Islet of Langerhans (tissue), 1 donor: Measurements from ENCODE around the gene UTF1.
"Not testable (repeated sequence)": the region's sequence is repeated elsewhere in the genome, so short reads cannot be mapped to it uniquely, and the experiment has no call there.

ENCODE experiments used
- FAIRE-seq: peaks from one replicate; lab custom pipeline; 2011; peaks lifted over from hg19 to GRCh38; lab: Jason Lieb, UNC

Gene UTF1

DNA sequence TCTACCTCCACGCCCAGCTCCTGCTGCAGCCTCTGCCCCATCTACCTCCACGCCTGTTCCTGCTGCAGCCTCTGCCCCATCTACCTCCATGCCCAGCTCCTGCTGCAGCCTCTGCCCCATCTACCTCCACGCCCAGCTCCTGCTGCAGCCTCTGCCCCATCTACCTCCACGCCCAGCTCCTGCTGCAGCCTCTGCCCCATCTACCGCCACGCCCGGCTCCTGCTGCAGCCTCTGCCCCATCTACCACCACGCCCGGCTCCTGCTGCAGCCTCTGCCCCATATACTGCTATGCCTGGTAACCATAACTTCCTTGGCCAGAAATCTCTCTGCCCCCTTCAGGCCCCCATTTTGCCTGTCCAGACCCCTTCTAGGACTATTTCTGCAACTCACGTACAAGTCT lies 35.0 kb downstream of the UTF1 start:
- FAIRE-seq: not testable (repeated sequence)

DNA sequence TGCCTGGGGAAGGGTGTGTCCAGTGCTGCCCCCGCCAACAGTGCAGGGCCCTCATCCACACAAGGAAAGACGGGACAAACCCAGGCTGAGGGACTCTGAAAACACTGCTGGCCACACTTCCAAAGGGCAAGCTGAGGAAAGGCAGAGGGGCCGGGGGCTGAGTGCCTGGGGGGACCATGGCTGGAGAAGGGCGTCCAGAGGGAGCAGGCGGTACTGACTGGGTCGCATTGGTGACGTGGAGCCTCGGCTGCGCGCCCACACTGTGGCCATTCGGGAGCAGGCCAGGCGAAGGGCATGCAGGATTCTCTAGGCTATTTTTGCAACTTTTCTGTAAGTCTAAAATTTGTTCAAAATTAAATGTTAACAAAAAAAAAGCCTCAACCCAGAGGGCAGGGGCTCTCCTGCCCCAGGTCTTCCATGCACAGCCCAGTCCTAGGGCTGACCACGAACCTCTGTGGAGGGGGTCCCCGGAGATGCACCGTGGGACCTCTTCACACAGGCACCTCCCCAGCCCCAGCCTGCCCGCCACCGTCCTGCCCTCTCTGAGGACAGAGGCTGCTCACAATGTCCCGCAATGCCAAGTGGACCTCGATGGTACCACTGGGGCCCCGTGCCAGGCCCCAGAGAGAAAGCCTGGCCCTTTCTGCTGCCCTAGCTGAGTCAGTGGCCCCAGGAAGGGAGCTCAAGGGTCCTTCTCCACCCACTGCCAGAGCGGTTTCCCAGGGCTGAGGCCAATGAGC lies 36.2 kb downstream of the UTF1 start:
- FAIRE-seq: no peak

DNA sequence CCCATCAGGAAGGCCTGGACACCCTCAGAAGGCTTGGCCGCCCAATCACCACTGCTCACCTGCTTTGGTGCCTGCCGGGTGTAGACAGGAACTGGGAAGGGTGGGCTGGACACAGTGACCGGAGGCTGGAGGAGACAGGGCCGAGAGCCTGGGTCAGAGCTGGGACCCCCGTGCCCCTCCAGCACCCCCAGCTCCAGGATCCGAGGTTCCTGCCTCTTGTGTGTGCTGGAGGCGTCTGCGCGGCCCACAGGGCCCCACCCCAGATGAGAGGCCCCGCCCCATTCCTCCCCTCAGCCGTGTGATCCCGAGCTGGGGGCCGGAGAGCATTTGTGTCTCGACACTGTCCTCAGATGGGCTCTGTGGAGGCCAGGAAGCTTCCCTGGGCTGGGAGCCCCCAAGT lies 37.3 kb downstream of the UTF1 start:
- no peak for FAIRE-seq

GRCh38 chr10:133267829-133268228 lies 37.8 kb downstream of the UTF1 start:
- no peak for FAIRE-seq

- FAIRE-seq: no peak
Observed at GRCh38 chr10:133268532-133268931, 38.5 kb downstream of the UTF1 start.

- no peak for FAIRE-seq
Observed at GRCh38 chr10:133269367-133269766, 39.4 kb downstream of the UTF1 start.

DNA sequence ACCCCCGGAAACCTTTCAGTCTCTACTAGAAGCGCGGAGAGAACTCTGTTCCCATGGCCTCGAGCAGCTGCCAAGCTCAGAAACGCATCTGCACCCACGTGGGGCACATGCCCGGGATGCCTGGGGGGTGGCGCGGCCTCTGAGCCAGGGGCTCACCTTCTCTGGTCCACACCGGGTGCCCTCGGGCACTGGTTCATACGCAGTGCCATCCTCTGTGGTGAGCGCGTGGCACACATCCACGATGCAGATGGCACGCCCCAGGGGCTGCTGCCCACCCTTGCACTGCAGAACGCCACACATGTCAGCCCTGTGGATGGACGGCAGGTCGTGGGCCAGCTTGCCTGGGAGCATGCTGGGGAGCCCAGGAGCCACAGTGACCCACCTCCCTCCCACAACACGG lies 40.2 kb downstream of the UTF1 start:
- no peak for FAIRE-seq

- no peak for FAIRE-seq
Observed at GRCh38 chr10:133270773-133271297, 40.8 kb downstream of the UTF1 start.

DNA sequence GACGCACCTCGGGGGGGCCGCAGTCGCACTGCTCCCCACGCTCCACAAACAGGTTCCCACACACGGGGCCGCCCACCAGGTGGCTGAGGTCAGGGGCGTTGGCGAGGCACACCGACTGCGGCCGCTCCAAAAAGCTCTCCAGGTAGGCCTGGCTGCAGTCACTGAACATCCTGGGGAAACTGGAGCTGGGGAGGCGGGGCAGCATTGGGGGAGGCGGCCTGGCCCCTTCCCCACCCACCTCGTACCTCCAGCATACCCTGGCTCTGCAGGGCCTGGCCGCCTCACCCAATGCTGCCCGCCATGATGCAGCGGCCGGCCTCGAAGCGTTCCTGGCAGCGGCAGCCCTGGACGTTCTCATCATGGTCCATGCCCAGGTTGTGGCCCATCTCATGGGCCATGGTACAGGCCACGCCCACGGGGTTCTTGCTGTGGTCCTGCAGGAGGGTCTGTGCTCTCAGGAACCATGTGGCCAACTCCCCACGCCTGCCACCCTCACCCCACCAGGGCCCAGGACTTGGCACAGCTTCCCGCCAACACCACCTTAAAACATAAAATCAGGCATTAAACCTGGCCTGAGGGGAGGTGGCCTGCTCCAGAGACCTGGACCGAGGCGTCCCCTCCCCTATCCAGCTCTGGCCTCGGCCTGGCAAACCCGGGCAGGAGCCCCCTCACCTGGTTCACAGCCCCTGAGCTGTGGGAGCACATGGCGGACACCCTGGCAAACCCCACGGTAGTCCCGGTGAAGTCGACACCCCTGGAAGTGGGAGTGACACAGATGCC lies 41.7 kb downstream of the UTF1 start:
- FAIRE-seq: no peak

GRCh38 chr10:133272301-133272963 lies 42.4 kb downstream of the UTF1 start:
- FAIRE-seq: no peak

DNA sequence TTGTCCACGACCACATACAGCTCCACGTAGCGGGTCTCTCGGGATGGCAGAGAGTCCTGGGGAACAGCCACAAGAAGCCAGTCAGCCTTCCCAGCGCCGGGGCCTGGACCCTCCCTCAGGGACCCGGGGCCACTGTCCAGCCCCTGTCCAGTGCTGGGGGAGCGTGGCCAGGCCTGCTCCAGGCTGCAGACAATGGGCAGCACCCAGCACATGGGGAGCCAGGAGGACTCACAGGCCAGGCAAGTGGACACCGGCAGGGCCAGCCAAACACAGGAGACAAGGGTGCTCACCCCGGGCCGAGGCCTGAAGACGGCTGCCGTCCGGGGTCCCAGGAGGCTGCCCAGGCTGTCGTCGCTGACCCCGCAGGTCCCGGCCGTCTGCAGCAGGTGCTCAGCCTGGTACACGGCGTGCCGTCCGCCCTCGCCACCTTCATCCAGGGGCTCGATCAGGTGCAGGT lies 43.0 kb downstream of the UTF1 start:
- no peak for FAIRE-seq

- no peak for FAIRE-seq
Observed at GRCh38 chr10:133273534-133274143, 43.6 kb downstream of the UTF1 start.

- FAIRE-seq: no peak
Observed at GRCh38 chr10:133274751-133275683, 45.0 kb downstream of the UTF1 start.

GRCh38 chr10:133275684-133276092 lies 45.7 kb downstream of the UTF1 start:
- FAIRE-seq: no peak

DNA sequence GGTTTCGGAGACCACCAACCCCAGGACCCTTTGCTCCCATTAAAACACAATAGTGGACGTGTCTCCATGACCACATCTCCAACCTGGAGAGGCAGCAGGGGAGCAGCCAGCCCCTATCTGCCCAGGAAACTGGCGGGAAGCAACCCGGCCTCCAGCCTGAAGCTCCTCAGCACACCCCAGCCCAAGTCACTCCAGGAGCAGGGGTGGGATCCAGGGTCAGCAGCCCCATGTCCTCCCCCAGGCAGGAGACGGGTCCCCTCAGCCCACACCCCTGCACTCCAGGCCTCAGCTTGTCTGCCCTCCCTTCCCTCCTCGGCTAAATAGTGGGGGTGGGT lies 46.0 kb downstream of the UTF1 start:
- FAIRE-seq: no peak

GRCh38 chr10:133276435-133277201 lies 46.6 kb downstream of the UTF1 start, which contains the start of gene ADAM8:
TSS of gene ADAM8 (minus strand) at chr10:133276868. CDS start at chr10:133276817, 51 bp downstream.
- FAIRE-seq: no peak

DNA sequence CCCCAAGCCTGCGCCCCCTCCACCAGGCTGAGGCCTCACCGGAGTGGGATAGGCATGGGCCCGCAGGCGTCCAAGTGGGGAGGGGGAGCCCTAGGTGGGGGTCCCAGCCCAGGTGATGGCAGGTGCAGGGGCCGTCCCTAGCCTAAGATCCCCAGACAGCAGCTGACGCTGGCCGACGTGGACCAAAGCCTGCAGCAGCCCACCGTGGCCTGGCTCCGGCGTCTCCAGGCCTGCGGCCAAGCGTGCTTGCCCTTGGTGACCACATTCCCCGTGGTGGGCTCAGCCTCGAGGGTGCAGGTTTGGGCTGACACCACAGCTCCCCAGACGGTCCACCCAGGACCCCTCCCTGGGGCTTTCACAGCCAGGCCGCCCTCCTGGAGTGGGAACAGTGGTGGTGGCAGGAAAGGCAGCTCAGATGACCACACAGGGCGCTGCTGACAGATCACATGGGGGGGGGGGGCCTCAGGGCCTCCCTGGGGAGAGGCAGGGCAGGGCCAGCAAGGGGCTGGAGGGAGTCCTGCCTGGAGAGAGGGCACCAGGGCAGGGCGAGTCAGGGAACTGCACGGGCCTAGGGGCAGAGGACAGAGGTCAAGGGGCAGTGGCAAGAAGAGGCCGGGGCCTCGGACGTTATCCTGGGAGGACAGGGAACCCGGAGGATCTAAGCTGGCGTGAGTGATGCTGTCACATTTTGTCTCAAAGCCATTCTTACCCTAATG lies 47.4 kb downstream of the UTF1 start:
- FAIRE-seq: no peak

- FAIRE-seq: no peak
Observed at GRCh38 chr10:133277993-133278576, 48.1 kb downstream of the UTF1 start.

- no peak for FAIRE-seq
Observed at GRCh38 chr10:133278577-133279265, 48.7 kb downstream of the UTF1 start.
